Left ventricle myocardium inferior (tissue), 1 donor: ENCODE data around the gene CCDC91. TPM values are rescaled to one million over a fixed set of nuclear protein-coding genes. Genes with fewer than 3 reads are reported as not detected.
A peak's percentile ranks its signal among the peaks of the same experiment; 100 is the strongest.
"Not testable (repeated sequence)": the region's sequence is repeated elsewhere in the genome, so short reads cannot be mapped to it uniquely, and the experiment has no call there.

Experiments
- DNase-seq: peaks from one replicate; pipeline ENCODE4 v3.0.0-alpha.2; 2020
- H3K27ac ChIP-seq: fragments of 200-600 bp; replicated peaks from 2 replicates; pipeline ENCODE4 v1.8.0; 2021
- H3K27me3 ChIP-seq: fragments of 200-600 bp; 2 replicates; pipeline ENCODE4 v1.8.0; 2021; ENCODE audit warnings: low read depth
- H3K36me3 ChIP-seq: fragments of 200-600 bp; 2 replicates; pipeline ENCODE4 v1.8.0; 2021
- H3K4me1 ChIP-seq: fragments of 200-600 bp; 2 replicates; pipeline ENCODE4 v1.8.0; 2021
- H3K4me3 ChIP-seq: fragments of 200-600 bp; 2 replicates; pipeline ENCODE4 v1.8.0; 2021; ENCODE audit warnings: mild to moderate bottlenecking, moderate library complexity
- H3K9me3 ChIP-seq: fragments of 200-600 bp; replicated peaks from 2 replicates; pipeline ENCODE4 v1.8.0; 2021
- intact Hi-C: fragments of 100-400 bp; cut with micrococcal nuclease; formaldehyde crosslinking; loops from one replicate; pipeline ENCODE4 v1.11.0; 2022
- total RNA-seq: library from RNA; stranded (reverse); fragmentation: NEBNext Ultra II Directional; extraction: Animal tissue kit (Norgen Biotek cat#: 25700); gene quantifications from one replicate; pipeline ENCODE4 v1.2.1, GENCODE V29; 2021
- TF ChIP-seq, protein P1 (sequence below): fragments of 200-600 bp; IDR thresholded peaks from 2 replicates; pipeline ENCODE4 v1.8.0; 2021; ENCODE audit warnings: antibody characterized with exemption, mild to moderate bottlenecking, borderline replicate concordance
- donor health status: DM: no; HTN: yes; CAD: no; lungs with severe emphysema.

Gene CCDC91
- total RNA-seq, 1 donor from 2014 or later: 46.4 TPM

DNA sequence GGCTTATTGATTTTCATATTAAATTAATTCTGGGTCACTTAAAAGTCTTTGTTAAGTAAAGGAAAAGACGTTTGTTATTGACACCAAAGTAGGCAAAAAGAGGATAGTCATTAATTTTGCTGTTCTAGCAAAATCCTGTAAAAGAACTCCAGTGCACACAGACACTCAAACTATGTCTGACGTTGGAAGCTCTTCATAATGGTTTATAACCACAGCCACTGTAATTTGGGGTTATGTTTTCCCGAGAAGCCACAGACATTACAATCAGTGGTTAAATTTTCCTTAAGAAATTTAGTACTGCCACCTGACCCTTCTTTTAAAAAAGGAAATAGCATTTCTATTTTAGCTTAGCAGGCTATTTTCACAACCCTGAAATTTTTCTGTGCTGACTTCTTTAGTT, 267.5 kb downstream of the CCDC91 start:
- TF ChIP-seq, protein P1, sequence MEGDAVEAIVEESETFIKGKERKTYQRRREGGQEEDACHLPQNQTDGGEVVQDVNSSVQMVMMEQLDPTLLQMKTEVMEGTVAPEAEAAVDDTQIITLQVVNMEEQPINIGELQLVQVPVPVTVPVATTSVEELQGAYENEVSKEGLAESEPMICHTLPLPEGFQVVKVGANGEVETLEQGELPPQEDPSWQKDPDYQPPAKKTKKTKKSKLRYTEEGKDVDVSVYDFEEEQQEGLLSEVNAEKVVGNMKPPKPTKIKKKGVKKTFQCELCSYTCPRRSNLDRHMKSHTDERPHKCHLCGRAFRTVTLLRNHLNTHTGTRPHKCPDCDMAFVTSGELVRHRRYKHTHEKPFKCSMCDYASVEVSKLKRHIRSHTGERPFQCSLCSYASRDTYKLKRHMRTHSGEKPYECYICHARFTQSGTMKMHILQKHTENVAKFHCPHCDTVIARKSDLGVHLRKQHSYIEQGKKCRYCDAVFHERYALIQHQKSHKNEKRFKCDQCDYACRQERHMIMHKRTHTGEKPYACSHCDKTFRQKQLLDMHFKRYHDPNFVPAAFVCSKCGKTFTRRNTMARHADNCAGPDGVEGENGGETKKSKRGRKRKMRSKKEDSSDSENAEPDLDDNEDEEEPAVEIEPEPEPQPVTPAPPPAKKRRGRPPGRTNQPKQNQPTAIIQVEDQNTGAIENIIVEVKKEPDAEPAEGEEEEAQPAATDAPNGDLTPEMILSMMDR: no peak
- DNase-seq: no peak
- H3K9me3 ChIP-seq: no peaks in the 10 kb centered on the region
- peaks cover 8% of the 10 kb centered on the region for H3K36me3 ChIP-seq
- no peak overlapping the region for H3K27ac ChIP-seq
- no peaks in the 10 kb centered on the region for H3K27me3 ChIP-seq
- no peak overlapping the region for H3K4me3 ChIP-seq
- intact Hi-C loops: no loop called here
- peaks cover 24% of the 10 kb centered on the region for H3K4me1 ChIP-seq

DNA sequence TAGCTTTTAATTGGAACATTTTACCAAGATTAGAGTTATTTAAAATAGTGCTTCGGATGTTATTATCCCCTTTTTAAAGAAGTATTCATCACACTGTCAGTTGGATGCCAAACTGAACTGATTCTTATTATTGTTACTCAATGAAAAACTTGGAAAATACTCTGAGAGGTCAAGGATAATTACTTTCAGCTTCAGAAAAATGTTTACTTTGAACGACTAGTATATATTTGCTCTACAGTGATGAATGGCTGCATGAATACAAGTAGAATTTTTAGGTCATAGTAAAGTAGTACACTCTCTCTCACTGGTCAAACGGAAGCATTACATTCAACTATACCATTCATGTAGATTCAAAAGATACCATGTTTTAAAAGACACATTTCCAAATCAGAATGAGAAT, 269.2 kb downstream of the CCDC91 start:
- peaks cover 24% of the 10 kb centered on the region for H3K4me1 ChIP-seq
- H3K27ac ChIP-seq: no peak overlapping the region
- TF ChIP-seq, protein P1: no peak
- no peaks in the 10 kb centered on the region for H3K9me3 ChIP-seq
- no peak overlapping the region for H3K4me3 ChIP-seq
- no peak for DNase-seq
- intact Hi-C loops: no loop called here
- no peaks in the 10 kb centered on the region for H3K27me3 ChIP-seq
- peaks cover 8% of the 10 kb centered on the region for H3K36me3 ChIP-seq

GRCh38 chr12:28460420-28461130, 270.3 kb downstream of the CCDC91 start:
- Histone ChIP-seq H3K36me3 (peaks cover 8% of the 10 kb centered on the region), H3K4me1 (peaks cover 19% of the 10 kb centered on the region), H3K4me3 (no peak overlapping the region), H3K27me3 (no peaks in the 10 kb centered on the region), H3K9me3 (no peaks in the 10 kb centered on the region), H3K27ac (no peak overlapping the region)
- intact Hi-C loops: no loop called here
- TF ChIP-seq, protein P1: no peak
- DNase-seq: no peak

DNA sequence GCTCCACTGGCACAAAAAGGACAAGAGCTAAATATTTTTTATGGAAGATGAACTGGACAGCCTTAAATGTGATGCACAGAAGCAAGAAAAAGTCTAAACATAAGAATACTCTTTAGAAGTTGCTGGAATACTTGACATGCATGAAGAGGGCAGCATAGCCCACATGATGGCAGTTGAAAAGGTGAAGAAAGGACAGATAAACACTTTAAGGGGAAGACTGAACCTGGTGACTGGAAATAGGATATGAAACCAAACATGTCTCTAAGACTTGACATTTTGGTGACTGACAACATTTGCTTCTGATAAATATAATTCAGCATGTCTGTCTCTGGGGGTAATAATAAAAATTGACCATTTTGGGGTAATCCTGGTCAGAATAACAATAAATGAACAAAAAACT, 273.1 kb downstream of the CCDC91 start:
- Histone ChIP-seq H3K4me3 (no peak overlapping the region), H3K4me1 (no peaks in the 10 kb centered on the region), H3K9me3 (no peaks in the 10 kb centered on the region), H3K36me3 (peaks cover 8% of the 10 kb centered on the region), H3K27ac (no peak overlapping the region), H3K27me3 (no peaks in the 10 kb centered on the region)
- TF ChIP-seq, protein P1: peak; percentile 8
- intact Hi-C loops: no loop called here
- DNase-seq: no peak

- H3K27ac ChIP-seq, H3K4me1 ChIP-seq, DNase-seq, H3K9me3 ChIP-seq, H3K27me3 ChIP-seq, intact Hi-C loops, H3K4me3 ChIP-seq, H3K36me3 ChIP-seq: not testable (repeated sequence)
These were observed 281.5 kb downstream of the CCDC91 start for GRCh38 chr12:28471762-28472161.

- H3K36me3 ChIP-seq, intact Hi-C loops, H3K27me3 ChIP-seq, DNase-seq, H3K9me3 ChIP-seq, H3K4me1 ChIP-seq, H3K4me3 ChIP-seq: not testable (repeated sequence)
- peak overlapping the region; percentile 20 for H3K27ac ChIP-seq
These were observed 285.9 kb downstream of the CCDC91 start for GRCh38 chr12:28476206-28476605.

DNA sequence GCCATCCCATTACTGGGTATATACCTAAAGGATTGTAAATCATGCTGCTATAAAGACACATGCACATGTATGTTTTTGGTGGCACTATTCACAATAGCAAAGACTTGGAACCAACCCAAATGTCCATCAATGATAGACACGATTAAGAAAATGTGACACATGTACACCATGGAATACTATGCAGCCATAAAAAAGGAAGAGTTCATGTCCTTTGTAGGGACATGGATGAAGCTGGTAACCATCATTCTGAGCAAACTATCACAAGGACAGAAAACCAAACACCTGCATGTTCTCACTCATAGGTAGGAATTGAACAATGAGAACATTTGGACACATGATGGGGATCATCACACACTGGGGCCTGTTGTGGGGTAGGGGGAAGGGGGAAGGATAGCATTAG, 288.8 kb downstream of the CCDC91 start:
- intact Hi-C loops, H3K4me1 ChIP-seq, H3K36me3 ChIP-seq, H3K4me3 ChIP-seq, H3K27ac ChIP-seq, H3K27me3 ChIP-seq, DNase-seq, H3K9me3 ChIP-seq: not testable (repeated sequence)
